HG02981 (cell line): ENCODE measurements around the gene ABLIM1.

Experiments used
- ATAC-seq: cut with Tn5 transposase; IDR thresholded peaks from one replicate; pipeline ENCODE4 v1.9.1; 2021; ENCODE audit warnings: mild to moderate bottlenecking, moderate library complexity; ENCODE audit not compliant: unreplicated experiment

ABLIM1 gene

DNA sequence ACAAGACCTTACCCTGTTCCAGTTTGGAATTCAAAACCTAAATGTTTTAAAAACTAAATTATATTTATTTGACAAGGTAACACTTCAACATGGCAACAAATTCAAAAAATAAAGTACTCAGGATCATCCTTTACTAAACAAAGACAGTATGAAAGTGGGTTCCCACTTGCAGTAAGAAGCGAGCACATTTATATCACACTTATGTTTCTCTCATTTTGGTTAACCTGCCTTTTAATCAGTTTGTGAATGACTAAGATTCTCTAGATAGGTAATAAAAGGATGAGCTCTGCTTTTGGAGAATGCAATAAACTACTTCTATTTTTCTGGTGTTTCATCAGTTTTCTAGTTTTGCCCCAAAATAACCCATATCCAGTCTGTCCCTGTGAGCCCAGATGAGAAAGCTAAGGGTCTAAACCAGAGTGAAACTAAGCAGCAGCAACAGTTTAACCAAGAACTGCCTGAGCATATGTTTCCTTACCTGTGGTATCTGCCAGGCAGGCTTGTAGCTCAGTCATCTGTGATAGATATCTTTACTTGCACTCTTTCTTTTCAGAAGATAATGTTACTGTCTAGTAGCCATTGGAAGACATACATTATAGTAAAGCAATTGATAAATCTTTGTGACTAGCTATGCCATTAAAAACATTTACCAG is 64.1 kb downstream of the ABLIM1 start:
- no peak for ATAC-seq

DNA sequence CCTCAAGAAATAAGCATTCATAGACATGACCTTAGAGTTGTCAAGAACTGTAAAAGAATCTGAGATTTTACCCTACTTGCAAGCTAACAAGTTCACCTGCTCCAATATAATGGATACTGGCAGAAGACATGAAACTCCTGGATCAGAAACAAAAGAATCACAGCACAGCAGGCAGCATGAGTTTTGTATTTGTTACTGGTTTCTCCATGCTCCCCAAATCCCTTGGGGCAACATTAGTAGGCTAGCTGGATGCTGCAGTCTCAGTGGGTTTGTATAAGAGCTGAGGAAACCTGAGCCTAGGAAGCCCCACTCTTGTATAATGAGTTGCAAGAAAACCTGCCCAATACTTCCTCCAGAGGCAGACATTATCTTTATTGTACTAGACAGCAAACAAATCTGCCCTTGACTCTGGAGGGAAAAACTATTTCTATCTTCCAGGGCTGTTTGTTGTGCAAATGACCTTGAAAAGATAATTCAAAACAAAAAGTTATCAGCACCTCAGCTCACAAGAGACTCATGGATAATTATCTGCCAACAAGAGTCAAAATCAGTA is 64.8 kb downstream of the ABLIM1 start:
- ATAC-seq = no peak

DNA sequence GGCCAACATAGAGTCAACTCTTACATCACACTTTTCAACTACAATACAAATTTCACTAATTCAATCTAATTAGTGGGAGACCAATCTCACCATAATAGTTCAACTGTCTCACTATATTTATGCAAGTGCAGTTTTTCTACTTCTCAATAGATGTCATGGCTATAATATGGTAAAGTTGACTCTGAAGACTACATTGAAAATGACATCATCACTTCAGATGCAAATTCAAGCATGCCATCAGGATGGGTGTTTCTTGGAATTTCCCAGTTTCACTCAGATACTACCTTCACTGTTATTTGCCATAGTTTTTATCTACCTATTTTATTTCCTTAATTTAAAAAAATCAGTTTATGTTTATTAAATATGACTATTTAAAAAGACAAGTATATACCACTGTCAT is 67.1 kb downstream of the ABLIM1 start:
- no peak for ATAC-seq

DNA sequence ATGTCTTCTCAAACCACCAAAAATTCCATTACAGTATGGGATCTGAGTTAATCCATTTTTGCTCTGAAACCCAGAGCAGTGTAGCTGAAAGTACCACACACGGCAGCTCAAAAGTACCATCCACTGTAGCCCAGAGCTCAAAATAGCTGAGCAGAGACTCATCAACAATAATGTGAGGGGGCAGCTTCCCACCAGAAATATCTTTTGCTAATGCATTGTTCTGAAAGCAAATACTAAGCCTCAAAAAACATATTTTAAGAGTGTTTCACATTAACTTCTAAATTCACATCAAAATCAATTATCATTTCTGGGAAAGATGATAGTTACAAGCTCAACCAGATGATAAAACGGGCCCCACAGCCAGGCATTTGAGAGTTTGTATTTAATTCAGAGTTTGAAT is 73.7 kb downstream of the ABLIM1 start:
- ATAC-seq = no peak

DNA sequence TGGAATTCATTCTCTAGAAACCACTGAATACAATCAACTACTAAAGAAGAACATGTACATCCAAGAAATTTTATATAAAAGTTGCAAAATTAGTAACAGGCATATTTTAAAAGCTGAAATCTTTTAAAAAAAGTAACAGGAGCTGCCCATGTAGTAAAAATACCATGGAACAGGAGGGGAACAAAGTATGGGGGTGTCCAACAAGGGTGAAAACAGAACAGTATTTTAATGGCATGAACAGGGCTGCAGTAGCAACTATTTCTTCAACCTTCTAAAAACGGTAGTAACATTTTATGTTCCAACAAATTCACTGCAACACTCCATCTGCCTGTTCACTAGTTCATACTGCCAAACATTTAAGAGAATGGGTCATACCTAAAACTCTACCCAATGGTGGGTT is 77.0 kb downstream of the ABLIM1 start:
- no peak for ATAC-seq

DNA sequence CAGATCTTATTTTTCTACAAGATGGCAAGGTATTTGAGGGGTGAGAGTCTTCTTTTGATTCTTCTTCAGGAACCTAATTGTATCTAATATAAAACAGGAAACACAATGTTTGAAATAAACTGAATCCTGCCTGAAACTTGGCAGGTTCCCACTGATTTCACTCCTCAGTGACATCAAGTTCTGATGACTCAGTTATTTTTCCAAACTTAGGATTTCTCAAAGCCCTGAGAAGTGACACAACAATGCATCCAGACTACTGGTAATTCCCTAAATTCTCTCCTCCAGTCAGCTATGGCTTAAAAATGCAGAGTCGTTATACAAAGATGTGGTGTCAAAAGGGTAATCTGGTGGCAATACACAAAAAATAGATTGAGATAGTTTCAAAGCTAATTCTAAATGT is 80.9 kb downstream of the ABLIM1 start:
- no peak for ATAC-seq

DNA sequence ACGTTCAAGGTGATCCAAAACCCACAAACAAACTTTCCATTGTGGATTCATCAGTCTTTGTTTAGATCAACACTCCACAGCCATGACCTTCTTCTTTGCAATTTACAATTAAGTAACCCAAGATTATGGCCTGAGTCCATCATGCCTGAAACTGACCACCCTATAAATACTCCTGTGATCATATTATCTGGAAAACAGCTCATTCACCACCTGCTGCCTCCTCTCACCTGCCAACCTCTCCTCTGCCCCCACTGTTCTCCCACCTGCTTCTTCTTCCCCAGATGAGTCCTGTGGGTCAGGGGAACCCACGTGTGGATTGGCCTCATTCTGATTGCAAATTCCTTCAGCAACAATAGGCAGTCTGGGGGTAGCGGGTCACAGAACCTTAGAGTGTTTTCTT is 81.4 kb downstream of the ABLIM1 start:
- ATAC-seq = no peak

DNA sequence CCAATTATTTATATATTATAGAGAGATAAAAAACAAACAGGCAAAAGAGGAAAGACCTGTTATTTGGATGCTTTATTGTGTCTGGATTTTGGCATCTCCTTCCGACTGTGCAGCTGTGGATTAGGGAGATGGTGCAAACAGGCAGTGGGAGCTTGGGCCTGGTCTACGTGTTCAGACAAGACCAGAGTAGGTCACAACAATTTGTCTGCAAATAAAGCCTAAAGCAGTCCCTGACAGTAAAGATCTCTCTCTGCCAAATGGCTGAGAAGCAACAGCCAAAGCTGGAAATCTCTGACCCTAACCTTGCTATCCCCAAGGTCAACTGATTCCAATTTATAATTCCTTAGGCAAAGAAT is 82.0 kb downstream of the ABLIM1 start:
- ATAC-seq = no peak

DNA sequence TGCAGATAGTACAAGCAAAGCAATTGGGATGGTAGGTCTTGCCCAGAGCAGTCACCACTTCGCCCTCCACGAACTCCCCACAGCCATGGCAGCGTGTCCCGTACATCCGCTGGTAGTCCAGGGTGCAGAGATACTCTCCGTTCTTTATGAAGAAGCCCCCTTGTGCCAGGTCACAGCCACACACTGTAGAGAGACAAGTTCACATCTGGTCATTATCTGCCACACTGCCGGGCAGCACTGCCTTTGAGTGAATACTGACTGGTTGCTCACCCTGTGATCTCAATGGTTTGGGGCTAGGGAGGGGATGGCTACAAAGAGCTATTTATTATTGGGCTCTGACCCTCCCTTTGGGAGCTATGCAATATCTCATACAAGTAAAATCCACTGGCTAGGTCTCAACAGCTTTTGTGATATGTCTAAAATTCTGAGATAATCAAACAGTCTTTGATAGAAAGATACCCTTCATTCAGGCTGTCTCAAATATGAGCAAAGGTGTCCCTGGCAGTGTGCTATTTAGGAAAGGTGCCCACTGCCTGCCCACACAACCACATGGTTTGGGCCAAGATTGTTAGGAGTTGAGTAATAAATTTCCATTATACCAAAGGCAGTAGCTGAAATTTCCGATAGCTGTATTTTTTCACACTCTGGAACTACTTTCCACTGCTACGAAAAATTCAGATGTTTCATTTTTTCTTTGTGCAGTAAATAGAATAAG is 82.5 kb downstream of the ABLIM1 start:
- ATAC-seq = no peak

DNA sequence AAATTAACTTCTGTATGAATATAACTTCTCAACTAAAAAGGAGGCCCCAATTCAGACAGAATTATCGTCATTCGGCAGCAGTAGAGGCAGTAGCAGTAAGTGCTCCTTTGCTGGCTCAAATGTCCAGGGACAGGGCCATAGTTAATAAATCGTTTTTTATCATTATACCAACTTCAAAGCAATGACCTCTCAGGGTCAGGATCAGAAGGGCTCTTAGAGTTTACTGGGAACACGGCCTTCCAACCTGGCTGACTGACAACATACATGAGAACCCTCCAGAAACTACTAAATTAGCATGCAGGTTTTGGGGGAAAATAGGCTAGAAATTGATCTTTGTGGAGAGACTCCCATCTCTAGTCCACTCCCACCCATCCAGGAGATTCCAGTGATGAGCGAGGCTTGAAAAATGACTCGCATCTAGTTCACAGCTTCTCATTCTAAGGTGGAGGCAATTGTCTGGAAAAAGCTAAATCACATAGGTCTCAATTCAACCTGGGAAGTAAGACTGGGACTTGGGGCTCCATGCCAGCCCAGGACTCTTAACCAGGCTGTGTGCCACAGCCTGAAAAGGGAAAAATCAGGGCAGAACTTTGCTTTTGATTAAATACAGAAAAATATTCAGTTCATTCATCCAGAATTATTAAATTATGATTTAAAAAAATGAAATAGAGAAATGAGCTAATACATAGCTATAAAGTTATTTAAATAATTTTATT is 84.6 kb downstream of the ABLIM1 start:
- ATAC-seq = no peak

DNA sequence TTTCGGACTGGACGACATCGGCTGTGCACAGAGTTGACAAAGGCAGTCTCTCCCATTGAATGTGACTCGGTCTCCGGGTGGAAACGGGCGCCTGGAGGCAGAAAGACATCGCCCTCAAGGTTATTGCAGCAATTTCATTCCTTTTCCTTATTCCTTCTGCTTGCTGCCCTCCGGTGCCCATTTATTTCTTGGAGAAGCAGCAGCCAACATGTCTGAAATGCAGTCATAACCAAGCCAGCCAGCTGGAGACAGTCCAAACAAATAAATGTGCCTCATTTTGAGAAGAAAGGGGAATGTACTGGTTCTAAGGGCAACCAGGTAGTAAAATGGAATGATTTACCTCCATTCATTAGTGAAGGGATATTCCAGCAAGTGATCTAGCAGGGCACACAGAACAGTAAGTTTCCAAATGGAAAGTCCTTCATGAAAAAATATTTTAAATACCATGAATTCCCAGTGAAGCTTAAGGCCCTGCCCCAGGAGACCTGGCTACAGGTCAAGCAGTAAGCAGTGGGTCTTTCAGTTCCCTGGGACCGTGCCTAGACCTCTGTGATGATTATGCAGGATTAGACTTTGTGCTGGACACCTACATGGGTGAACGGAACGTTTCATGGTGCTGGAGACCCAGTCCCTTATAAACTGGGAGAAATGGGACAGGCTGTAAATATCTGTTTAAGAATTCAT is 86.6 kb downstream of the ABLIM1 start:
- ATAC-seq = no peak

DNA sequence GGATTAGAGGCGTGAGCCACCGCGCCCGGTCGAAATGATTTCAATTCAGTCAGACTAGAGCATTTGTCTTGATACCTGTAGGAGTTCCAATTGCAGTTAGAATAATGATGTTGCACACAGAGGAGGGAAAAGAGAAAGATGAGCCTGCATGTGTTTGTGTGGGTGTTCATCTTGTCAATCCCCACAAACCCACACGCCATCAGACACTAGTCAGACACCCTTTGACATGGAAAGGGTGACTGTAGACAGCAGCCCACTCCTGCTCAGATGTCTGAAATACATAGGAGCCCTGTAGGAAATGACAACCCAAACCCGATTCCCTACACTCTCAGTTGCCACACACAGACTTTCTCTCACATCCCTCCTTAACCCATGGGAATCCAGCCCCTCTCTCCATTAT is 92.0 kb downstream of the ABLIM1 start:
- ATAC-seq = no peak

DNA sequence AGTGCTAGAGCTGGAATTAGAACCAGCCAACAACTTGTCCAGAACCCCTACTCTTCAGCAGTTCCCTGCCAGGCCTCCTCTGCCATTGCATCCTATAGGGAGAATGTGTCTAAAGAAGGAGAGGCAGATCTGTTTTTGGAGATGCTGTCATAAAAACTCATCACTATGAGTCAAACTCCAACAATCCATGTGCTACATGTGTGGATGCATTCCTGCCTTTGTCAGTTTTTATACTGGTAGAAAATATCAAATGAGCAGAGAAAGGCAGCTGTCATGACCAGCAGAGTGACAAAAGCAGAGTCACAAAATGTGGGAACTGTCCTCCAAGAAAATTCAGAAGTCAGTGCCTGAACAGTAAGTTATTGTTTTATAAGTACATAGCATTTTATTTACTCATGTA is 93.0 kb downstream of the ABLIM1 start:
- ATAC-seq = no peak

DNA sequence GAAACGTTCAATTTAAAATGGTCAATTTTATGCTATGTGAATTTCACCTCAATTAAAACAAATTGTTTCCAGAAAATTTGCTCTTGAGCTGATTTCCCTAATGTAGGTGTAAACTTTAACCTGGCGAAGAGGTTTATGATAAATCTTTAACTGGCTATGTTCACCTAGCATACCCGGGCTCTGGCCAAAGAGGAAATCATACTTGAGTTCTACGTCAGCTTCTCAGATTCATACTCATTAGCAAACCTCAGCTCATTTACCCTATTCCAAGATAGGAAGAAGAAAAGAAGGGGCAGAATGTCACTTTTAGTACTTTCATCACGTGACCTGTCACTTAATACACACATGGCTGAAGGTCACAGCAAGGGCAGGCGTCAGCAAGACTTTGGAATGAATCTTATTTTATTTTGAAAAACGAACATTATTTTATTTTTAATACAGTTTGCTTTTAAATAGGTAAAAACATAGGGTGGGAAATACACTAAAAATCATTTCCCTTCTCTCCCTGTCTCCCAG is 97.0 kb downstream of the ABLIM1 start:
- ATAC-seq = no peak

DNA sequence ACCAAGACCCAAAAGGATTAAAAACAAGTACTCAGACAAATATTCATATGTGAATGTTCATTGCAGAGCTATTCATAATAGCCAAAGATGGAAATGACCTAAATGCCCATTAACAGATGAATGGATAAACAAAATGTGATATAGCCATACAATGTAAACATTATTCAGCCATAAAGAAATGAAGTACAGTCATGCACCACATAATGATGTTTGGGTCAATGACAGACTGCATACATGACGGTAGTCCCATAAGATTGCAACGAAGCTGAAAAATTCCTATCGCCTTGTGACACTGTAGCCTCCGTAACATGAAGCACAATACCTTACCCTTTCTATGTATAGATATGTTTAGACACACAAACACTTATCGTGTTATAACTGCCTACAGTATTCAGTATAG is 97.9 kb downstream of the ABLIM1 start:
- no peak for ATAC-seq

DNA sequence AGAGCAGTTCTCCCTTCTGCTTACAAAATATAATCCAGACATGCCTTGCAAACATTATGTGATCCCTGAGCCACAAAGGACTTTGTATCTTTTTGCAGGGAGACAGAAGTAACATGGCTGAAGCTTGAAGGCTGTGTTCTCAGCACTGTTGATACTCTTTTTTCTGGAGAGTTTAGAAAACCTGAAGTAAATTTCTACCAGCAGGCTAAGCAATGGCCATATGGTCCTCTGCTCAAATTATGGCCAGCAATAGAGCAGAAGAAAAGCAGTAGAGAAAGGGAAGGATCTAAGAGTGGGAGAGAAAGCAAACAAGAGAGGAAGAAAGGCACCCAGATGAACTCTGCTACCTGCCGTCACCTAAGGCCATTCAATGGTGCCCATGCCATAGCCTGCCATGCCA is 98.4 kb downstream of the ABLIM1 start:
- no peak for ATAC-seq

DNA sequence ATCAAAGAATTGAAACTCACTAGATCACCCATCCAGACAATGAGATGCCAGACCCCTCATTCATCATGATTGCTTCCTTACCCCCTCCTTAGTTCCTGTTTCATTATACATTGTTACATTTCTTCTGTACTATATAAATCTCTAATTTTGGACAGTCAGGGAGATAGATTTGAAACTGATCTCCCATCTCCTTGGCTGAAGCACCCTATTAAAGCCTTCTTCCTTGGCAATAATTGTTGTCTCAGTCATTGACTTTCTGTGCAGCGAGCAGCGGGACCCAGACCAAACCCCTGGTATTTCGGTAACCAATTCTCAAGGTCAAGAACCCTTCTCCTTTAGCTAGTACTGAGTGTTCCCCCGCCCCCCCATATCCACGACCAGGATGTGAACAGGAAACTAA is 100.2 kb downstream of the ABLIM1 start:
- ATAC-seq = no peak

DNA sequence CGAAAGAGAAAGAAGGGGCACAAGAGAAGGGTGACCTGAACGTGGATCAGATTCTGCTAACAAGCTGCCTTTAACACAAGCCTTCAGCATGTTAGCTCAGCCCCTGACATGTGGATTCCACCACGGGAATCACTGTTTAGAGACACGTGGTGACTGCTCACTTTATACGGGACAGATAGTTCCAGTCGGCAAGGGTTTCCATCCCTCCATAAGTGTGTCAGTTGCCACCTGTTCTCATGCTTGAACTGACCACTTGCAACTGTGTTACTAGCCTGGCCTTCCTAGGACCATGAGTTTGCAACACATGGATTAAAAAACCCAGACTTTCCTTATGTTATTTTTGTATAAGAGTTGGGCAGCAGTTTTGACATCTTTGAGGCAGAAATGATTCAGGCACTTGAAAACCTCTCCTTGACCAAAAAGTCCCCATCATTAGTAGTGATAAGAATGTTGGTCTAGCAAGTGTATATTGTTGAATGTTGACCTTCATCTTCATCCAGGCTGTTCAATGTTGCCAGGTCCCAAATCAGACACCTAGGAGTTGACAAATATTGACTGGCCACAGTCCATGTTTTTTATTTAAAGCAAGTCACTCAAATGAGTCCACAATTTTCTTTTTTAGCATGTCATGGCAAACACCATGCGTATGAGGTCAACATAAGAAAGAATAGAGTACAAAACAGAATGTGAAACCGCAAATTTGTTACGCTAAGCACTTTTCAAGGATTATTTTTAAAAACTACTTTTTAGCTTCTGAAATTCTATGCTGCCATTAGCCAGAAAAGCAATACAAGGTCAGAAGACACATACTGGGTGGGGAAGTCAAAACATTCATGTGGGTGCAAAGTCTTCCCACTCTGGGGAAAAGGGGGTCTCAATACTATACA is 101.6 kb downstream of the ABLIM1 start:
- no peak for ATAC-seq

DNA sequence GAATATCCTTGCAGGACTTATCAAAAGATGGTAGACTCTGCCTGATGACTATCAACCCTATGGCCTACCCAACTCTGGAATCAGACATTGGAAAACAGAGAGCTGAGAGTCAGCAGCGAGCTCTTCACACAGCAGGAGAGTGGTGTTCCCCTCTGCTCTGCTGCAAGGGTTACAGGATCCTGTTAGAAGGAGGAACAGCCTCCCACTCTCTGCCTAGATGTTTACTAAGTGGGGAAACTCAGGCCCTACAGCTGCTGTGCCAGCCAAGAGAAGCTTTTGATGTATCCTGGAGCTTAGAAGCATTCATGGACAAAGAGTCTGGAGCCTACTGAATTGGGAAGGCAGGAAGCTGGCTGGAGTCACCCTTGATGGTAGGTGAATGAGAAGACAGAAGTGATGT is 104.6 kb downstream of the ABLIM1 start:
- ATAC-seq = no peak

DNA sequence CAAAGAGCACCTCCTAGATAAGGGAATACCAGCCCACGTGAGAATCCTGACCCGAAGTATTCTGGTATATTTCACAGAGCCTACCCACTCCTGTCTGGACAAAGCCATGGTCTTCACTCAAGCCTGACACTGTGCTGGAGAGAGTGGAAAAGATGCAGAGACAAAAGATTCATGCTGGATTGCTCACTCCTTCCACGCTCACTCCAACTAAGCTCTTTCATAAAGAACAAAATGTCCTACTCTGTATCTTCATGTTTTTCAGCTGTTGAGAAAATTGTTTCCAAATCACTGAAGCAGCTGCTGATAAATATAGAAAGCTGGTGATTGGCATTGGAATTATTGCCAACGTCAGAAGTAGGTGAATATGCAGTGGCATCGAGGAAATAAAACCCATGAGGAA is 106.0 kb downstream of the ABLIM1 start:
- no peak for ATAC-seq
